Measurements from ENCODE around the gene ATP8A1. TPM values are rescaled to one million over a fixed set of nuclear protein-coding genes. Genes with fewer than 3 reads are reported as not detected.

The ATP8A1 gene
- total and polyA plus RNA-seq, 2 of the 8 experiments (the other 6 are each of a cell fraction or from before 2014, with no cell fraction given) = 3.7 to 14.9 TPM

- Histone ChIP-seq H3K23ac (ENCODE audit: insufficient read length) (no peak overlapping the region), H3K4ac (replicated peaks; ENCODE audit: insufficient read length, low read depth, low read length) (no peak overlapping the region), H4K20me1 (replicated peaks in 1 of 2; ENCODE audit: control insufficient read depth in 1 of 2, insufficient read depth in 2 of 2, low read length in 2 of 2) (no peaks in the 10 kb centered on the region), H3K79me2 (ENCODE audit: control insufficient read depth in 1 of 2, insufficient read depth in 2 of 2, low read length in 2 of 2) (no peaks in the 10 kb centered on the region), H3K4me1 (replicated peaks in 1 of 4; ENCODE audit: control insufficient read depth in 3 of 4, insufficient read depth in 4 of 4, low read length in 3 of 4) (no peaks in the 10 kb centered on the region), H3K14ac (ENCODE audit: insufficient read length) (no peak overlapping the region), H3K23me2 (ENCODE audit: low read depth, low read length) (peaks cover 2% of the 10 kb centered on the region; the same call in 1 of the 2 replicates), H4K8ac (ENCODE audit: extremely low read depth, insufficient read depth, low read length) (no peak overlapping the region), H3K4me2 (ENCODE audit: insufficient read depth in 1 of 2, low read depth in 2 of 2, low read length in 2 of 2) (no peak overlapping the region), H2AFZ (ENCODE audit: low read length) (no peak overlapping the region), H3K9me3 (ENCODE audit: insufficient read depth in 2 of 2, low read depth in 1 of 2, low read length in 1 of 2) (no peaks in the 10 kb centered on the region), H3K4me3 (ENCODE audit: extremely low read depth in 1 of 4, insufficient read depth in 2 of 4, low read depth in 3 of 4, low read length in 4 of 4) (no peak overlapping the region), H2BK15ac (ENCODE audit: low read length) (no peak overlapping the region), H2AK5ac (ENCODE audit: low read depth, low read length) (no peak overlapping the region), H3K9ac (replicated peaks in 1 of 4; ENCODE audit: extremely low read depth in 1 of 4, low read depth in 3 of 4, low read length in 3 of 4) (no peak overlapping the region), H3K56ac (replicated peaks; ENCODE audit: insufficient read length, low read depth, low read length) (peak overlapping the region; percentile 54), H3K79me1 (ENCODE audit: low read depth, low read length) (no peaks in the 10 kb centered on the region), H2BK120ac (replicated peaks; ENCODE audit: low read depth, low read length) (no peak overlapping the region), H4K5ac (ENCODE audit: insufficient read length, low read depth, low read length) (no peak overlapping the region), H4K91ac (replicated peaks; ENCODE audit: insufficient read length, low read length) (no peak overlapping the region), H3K27me3 (replicated peaks in 1 of 4; ENCODE audit: control insufficient read depth in 3 of 4, extremely low read depth in 1 of 4, insufficient read depth in 3 of 4, low read length in 3 of 4) (peaks cover 0 to 1% (median 0%) of the 10 kb centered on the region in 4 experiments; a peak in 1 of 7 replicates), H3K18ac (ENCODE audit: extremely low read depth, low read length) (no peak overlapping the region), H3K27ac (ENCODE audit: low read depth, low read length) (no peak overlapping the region), H2BK12ac (ENCODE audit: low read depth, low read length) (no peak overlapping the region; the same call in 1 of the 2 replicates), H3K36me3 (ENCODE audit: control insufficient read depth in 2 of 4, insufficient read depth in 4 of 4, low read length in 3 of 4) (no peaks in the 10 kb centered on the region), H2BK20ac (ENCODE audit: low read length) (no peak overlapping the region), H2BK5ac (ENCODE audit: low read depth, low read length) (no peak overlapping the region)
- DNase-seq (ENCODE audit: low read depth in 1 of 2, low spot score in 2 of 2) (no peak), FAIRE-seq (no peak)
- ChIA-PET CTCF (ENCODE audit: partially characterized antibody) (no interaction called here), POLR2A (ENCODE audit: partially characterized antibody) (no interaction called here)
- 90% methylated on average over 3 of the region's 3 CpGs; no CpG with 5 or more reads in 1 of the 2 experiments for WGBS, 2 experiments (ENCODE audit: extremely low coverage in 1 of 2, insufficient coverage in 1 of 2, insufficient read length in 1 of 2, insufficient replicate concordance in 2 of 2, low coverage in 1 of 2, low lambda C conversion rate in 2 of 2, missing lambda C conversion rate in 1 of 2)
- no peak for TF ChIP-seq NRF1 (IDR thresholded peaks at IDR 0.05; ENCODE audit: low read depth, low read length)
Observed at GRCh38 chr4:42362591-42362990, 294.3 kb downstream of the ATP8A1 start.
